ENCODE measurements around the gene PDE4B. TPM values are rescaled to one million over a fixed set of nuclear protein-coding genes. Genes with fewer than 3 reads are reported as not detected.
A peak's percentile ranks its signal among the peaks of the same experiment; 100 is the strongest.
"Not testable (repeated sequence)": the region's sequence is repeated elsewhere in the genome, so short reads cannot be mapped to it uniquely, and the experiment has no call there.

PDE4B gene
- total and polyA plus RNA-seq, 9 donors: 1.7 to 8.2 (median 5.1) TPM

- no peaks in the 10 kb centered on the region for H3K9me3 ChIP-seq
- peak; percentile 28 to 73 (median 50) for DNase-seq
- H3K4me3 ChIP-seq: no peak overlapping the region
- H3K27me3 ChIP-seq: no peaks in the 10 kb centered on the region
- WGBS, 3 donors: 19 to 33% (median 22%) methylated on average over 1 of the region's 1 CpG
- H3K27ac ChIP-seq: no peak overlapping the region
- intact Hi-C loops (cut with DNase I): no loop called here
- peaks cover 6% of the 10 kb centered on the region for H3K4me1 ChIP-seq (ENCODE audit: insufficient read depth)
- H3K36me3 ChIP-seq: no peaks in the 10 kb centered on the region
- TF ChIP-seq EP300 (IDR thresholded peaks at IDR 0.05): no peak
- no peak for TF ChIP-seq CTCF (IDR thresholded peaks at IDR 0.05)
- no peak for TF ChIP-seq POLR2A (IDR thresholded peaks at IDR 0.05)
Measured at GRCh38 chr1:66402194-66402593, 609.5 kb downstream of the PDE4B start.

GRCh38 chr1:66403007-66403731 is 610.5 kb downstream of the PDE4B start:
- 69 to 77% (median 76%) methylated on average over 5 of the region's 5 CpGs for WGBS, 3 donors
- Histone ChIP-seq H3K36me3 (no peaks in the 10 kb centered on the region), H3K27me3 (no peaks in the 10 kb centered on the region), H3K27ac (no peak overlapping the region), H3K4me1 (ENCODE audit: insufficient read depth) (peaks cover 6% of the 10 kb centered on the region), H3K4me3 (no peak overlapping the region), H3K9me3 (no peaks in the 10 kb centered on the region)
- DNase-seq: no peak
- intact Hi-C loops (cut with DNase I): no loop called here
- TF ChIP-seq CTCF (IDR thresholded peaks at IDR 0.05) (no peak), POLR2A (IDR thresholded peaks at IDR 0.05) (no peak), EP300 (IDR thresholded peaks at IDR 0.05) (no peak)

GRCh38 chr1:66405061-66405460 is 612.4 kb downstream of the PDE4B start:
- Histone ChIP-seq H3K36me3 (no peaks in the 10 kb centered on the region), H3K4me3 (no peak overlapping the region), H3K4me1 (ENCODE audit: insufficient read depth) (peaks cover 6% of the 10 kb centered on the region), H3K27ac (no peak overlapping the region), H3K9me3 (no peaks in the 10 kb centered on the region), H3K27me3 (no peaks in the 10 kb centered on the region)
- intact Hi-C loops (cut with DNase I): no loop called here
- TF ChIP-seq POLR2A (IDR thresholded peaks at IDR 0.05) (no peak), CTCF (IDR thresholded peaks at IDR 0.05) (no peak), EP300 (IDR thresholded peaks at IDR 0.05) (no peak)
- WGBS, 3 donors: 86 to 96% (median 94%) methylated on average over 4 of the region's 4 CpGs
- DNase-seq: no peak

GRCh38 chr1:66411449-66411848 is 618.8 kb downstream of the PDE4B start:
- DNase-seq; H3K9me3 ChIP-seq; H3K4me1 ChIP-seq (ENCODE audit: insufficient read depth); H3K36me3 ChIP-seq; H3K27ac ChIP-seq; H3K27me3 ChIP-seq; intact Hi-C loops (cut with DNase I); H3K4me3 ChIP-seq: not testable (repeated sequence)
- WGBS, 3 donors: 91 to 93% (median 92%) methylated on average over 1 of the region's 1 CpG

- H3K36me3 ChIP-seq: no peaks in the 10 kb centered on the region
- no peaks in the 10 kb centered on the region for H3K27me3 ChIP-seq
- H3K27ac ChIP-seq: no peak overlapping the region
- no peaks in the 10 kb centered on the region for H3K9me3 ChIP-seq
- H3K4me1 ChIP-seq (ENCODE audit: insufficient read depth): peaks cover 1% of the 10 kb centered on the region
- intact Hi-C loops (cut with DNase I): no loop called here
- DNase-seq: no peak
- TF ChIP-seq CTCF (IDR thresholded peaks at IDR 0.05): no peak
- no peak for TF ChIP-seq POLR2A (IDR thresholded peaks at IDR 0.05)
- TF ChIP-seq EP300 (IDR thresholded peaks at IDR 0.05): no peak
- H3K4me3 ChIP-seq: no peak overlapping the region
Measured at GRCh38 chr1:66412704-66413103, 620.0 kb downstream of the PDE4B start.
